ENCODE results near the gene GGA2.
"Not testable (repeated sequence)": the region's sequence is repeated elsewhere in the genome, so short reads cannot be mapped to it uniquely, and the experiment has no call there.

The GGA2 gene

GRCh38 chr16:23464196-23464595, 46.1 kb downstream of the GGA2 start:
- no peak for DNase-seq

- not testable (repeated sequence) for DNase-seq
Measured at GRCh38 chr16:23462994-23463393, 47.3 kb downstream of the GGA2 start.

DNA sequence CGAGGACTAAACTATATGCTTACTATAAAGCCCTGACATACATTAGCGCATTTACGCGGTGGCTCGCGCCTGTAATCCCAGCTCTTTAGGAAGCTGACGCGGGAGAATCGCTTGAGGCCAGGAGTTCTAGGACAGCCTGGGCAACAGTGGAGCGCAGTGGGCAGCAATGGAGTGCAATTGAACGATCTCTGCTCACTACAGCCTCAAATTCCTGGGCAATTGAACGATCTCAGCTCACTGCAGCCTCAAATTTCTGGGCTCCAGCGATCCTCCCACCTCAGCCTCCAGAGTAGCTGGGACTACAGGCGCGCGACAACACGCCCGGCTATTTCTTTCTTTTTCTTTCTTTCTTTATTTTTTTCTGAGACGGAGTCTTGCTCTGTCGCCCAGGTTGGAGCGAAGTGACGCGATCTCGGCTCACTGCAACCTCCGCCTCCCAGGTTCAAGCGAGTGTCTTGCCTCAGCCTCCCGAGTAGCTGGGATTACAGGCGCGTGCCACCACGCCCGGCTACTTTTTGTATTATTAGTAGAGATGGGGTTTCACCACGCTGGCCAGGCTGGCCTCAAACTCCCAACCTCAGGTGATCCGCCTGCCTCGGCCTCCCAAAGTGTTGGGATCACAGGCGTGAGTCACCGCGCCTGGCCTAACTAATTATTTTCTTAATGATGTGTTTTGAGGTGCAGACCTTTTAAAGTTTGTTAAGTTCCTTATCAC, 56.8 kb downstream of the GGA2 start:
- no peak for DNase-seq

- peak; percentile 78 for DNase-seq
Measured at GRCh38 chr16:23452572-23453337, 57.5 kb downstream of the GGA2 start, which contains the start of gene COG7. Gene COG7 (minus strand): TSS chr16:23453189. CDS start chr16:23452994, 195 bp downstream.

DNA sequence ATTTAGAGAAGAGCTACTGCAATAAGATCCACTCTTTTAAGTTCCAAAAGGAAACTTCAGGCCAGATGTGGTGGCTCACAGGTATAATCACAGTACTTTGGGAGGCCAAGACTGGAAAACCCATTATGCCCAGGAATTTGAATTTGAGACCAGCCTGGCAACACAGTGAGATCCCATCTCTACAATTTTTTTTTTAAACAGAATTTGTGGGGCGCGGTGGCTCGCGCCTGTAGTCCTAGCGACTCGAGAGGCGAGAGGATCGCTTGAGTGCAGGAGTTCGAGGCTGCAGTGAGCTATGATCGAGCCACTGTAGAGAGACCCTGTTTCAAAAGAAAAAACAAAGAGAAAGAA, 58.1 kb downstream of the GGA2 start:
- no peak for DNase-seq

DNA sequence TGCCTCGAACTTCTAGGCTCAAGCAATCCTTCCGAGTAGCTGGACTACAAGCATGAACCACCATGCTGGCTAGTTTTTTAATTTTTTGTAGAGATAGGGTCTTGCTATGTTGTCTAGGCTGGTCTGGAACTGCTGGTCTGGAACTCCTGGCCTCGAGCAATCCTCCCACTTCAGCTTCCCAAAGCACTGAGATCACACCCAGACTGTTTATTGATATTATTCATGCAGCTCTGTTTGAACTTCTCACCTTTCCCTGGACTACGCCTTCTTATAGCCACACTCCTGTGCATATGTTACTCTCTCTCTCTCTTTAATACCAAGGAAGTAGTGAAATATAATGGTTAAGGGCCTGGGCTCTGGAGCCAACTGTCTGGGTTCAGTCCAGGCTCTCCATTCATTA, 61.9 kb downstream of the GGA2 start:
- DNase-seq: no peak

- DNase-seq: not testable (repeated sequence)
Measured at GRCh38 chr16:23437542-23437941, 72.8 kb downstream of the GGA2 start.

GRCh38 chr16:23436951-23437350, 73.3 kb downstream of the GGA2 start:
- DNase-seq: no peak

DNA sequence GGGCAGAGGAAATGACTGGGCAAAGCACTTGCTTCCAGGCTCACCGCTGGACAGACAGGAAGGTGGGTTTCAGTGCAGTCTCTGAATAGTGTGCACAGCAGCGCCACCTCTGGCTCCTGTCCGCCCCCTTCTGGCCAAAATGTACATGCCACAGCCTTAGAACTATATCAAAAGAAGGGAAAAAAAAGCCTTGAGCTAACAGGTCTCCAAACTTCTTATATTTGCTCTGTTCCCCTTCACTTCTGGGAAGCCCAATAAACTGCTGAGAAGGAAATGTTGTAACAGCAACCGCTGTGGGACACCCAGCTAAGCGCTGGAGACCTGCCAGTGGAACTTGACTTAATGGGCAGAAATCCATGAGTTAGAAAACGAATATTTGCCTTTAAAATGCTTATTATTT, 74.8 kb downstream of the GGA2 start:
- DNase-seq: peak; percentile 34

DNA sequence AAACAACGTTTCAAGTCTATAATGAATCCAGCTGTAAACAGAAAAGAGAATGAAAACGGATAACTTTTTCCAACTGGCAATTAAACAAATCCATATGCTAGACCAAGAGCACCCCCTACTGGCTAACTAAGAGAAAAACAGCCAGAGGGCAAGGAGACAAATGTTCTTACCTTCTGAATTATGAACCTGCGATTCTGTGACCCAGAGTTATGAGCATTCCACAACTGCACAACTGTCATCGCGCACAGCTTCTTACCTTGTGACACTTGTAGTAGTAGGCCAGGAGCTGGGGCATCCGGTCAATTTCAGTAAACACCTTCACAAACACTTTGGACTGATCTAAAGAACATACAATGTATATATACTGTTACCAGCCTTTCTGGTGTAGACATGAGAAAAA, 75.9 kb downstream of the GGA2 start:
- DNase-seq: no peak

DNA sequence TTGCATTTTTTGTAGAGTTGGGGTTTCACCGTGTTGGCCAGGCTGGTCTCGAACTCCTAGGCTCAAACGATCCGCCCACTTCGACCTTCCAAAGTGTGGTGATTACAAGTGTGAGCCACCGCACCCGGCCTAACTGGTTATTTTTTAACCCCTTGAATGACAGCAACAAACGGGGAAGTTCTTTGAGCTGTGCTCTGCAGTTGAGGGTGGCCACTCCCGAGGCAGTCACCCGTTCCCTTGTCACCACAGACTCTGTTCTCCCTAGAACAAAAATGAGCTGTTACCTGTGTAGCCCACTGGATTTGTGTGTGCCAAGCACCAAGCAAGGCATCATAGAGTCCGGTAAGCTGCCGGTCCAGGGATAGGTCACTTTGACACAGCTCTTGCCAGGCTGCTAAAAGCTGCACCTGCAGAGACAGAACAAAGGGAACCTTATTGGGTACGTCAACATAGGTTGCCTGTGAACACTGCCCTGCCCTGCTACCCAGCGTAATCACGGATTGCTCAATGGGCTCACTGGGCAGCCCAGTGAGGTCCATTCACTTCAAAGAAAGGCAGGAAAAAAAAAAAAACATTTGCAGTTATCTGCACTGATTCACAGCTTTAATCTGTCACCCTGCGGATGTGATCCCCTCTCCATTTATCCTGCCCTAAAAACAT, 76.9 kb downstream of the GGA2 start:
- DNase-seq: no peak

DNA sequence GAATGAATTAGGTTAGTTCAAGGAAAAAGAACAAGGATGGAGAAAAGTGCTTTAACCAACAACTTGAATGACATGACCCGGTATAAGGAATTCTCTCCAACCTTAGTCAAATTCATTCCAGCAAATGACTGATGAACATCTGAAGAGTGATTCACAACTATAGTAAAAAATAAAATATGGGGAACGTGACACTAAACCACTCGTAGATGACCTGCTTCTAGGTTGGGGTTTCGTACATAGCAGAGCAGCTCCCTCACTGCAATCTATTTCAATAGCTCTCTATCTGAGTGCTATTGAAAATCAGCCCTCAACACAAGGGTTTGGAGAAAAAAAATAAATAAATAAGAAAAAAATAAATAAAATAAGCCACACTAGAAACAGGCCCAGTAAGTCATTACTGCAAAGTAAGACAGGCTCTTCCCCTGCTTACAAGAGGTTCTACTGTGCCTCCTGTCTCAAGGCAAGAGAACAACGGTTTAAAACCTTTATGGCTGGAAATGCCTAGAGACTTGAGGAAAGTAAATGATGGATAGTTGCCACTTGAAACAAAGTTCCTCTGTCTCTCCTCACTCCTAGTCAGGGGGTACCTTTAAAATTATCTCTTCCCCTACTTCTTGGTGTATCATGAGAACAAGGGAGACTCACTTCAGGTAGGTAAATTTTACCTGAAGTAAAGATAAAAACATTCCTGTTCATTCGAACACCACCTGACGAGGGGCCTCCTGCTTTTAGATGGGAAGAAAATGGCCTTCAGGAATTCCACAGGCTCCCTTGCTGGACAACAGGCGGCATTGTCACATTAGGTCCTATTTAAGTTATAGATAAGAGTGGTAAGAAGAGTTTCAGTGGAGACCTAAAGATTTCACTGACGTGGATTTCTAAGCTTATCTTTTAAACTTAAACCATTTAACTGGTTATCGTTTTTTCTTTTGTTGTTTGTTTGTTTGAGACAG, 77.8 kb downstream of the GGA2 start:
- DNase-seq: no peak

DNA sequence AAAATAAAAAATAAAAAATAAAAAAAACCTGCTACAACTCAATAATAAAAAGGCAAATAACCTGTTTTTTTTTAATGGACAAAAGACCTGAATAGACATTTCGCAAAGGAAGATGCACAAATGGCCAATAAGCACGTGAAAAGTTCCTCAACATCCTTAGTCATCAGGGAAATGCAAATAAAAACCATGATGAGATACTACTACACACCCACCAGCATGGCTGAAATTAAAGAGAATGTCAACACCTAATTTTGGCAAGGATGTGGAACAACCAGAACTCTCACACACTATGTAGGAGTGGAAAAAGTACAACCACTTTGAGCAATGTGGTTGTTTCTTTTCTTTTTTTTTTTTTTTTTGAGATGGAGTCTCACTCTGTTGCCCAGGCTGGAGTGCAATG, 81.9 kb downstream of the GGA2 start:
- no peak for DNase-seq

GRCh38 chr16:23424292-23424958, 85.9 kb downstream of the GGA2 start:
- DNase-seq: no peak

DNA sequence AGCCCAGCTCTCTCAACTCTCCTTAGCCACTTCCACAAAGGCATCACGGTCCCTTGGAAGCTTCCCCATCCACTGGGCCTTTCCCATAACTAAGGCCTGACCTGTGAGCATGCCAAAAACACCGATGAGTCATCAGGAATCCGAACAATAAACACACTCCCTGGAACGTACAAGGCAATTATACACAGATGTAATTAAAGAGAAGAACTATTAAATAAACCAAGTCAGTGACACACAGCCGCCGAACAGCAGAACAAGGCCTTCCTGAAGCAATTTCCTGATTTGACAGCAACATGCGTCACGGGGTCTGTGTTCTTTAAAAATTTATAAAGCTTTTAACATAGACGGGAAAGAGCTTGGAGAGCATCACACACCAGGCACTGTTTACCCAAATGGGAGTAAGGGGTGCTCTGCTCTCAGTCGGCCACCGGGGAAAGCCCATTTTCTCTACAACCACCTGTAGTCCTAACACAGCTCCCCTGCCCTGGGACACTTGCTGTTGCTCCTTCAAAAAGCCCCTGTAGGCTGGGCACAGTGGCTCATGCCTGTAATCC, 86.7 kb downstream of the GGA2 start:
- peak; percentile 78 for DNase-seq

DNA sequence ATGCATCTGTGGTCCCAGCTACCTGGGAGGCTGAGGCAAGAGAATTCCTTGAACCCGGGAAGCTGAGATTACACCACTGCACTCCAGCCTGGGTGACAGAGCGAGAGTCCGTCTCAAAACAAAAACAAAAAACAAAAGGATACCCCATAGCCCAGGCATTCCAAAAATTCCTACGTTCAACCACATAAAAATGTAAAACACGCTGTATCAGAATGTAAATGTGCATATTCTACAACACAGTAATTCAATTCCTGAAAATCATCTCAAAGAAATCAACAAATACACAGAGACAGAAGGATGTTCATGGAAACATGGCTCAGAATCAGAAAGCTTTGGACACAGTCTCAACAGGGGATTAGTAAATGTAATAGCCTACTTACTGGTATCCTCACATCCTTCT, 90.3 kb downstream of the GGA2 start:
- no peak for DNase-seq

DNA sequence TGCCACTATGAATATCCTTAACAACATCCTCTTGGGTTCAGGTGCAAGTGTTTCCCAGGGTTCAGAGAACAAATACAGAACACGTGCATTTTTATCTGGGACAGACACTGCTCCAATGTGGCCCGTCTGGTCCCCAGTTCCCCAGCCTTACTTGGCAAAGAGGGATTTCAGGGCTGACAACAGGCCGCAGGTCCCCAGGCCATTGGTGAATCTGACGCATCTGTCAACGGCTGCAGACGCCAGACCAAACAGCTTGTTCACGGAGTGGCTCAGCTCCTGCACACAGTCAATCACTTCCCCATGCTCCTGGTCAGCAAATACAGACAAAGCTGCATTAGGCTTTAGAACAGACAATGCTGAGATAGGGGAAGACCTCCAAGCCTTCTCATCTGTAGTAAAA, 93.5 kb downstream of the GGA2 start:
- no peak for DNase-seq

GRCh38 chr16:23414731-23415130, 95.6 kb downstream of the GGA2 start:
- DNase-seq: no peak

All from T1000 (cell line).